ENCODE measurements around the gene AMOTL2. TPM values are rescaled to one million over a fixed set of nuclear protein-coding genes. Genes with fewer than 3 reads are reported as not detected.

The AMOTL2 gene
- total and polyA plus RNA-seq, 9 of the 15 experiments (the other 6 are each of a cell fraction or from before 2014, with no cell fraction given) = 0.12 to 0.31 TPM; not detected in 7

DNA sequence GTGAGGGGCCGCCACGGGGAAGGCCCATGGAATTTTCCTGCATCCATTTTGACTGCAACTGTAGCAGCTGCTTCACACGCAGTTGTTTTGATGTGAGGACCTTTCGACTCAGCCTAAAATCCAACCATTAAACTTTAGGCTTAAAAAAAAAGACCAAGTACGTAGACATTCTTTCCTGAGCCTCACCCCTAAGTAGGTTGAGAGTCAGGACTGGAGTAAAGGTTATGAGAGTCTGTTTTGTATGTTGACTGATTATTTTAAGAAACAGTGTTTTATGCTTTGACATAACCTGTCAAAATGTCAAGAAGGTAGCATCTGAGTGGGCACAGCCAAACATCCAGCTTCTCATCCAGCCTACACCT is 45.7 kb upstream of the AMOTL2 start:
- CTCF ChIA-PET (ENCODE audit: low intra/inter-chr PET ratio) = no interaction called here
- H3K9me3 ChIP-seq (replicated peaks; ENCODE audit: control insufficient read depth, insufficient read depth, low read depth, low read length) = no peaks in the 10 kb centered on the region
- no peak overlapping the region for H2AFZ ChIP-seq (ENCODE audit: low read depth, low read length)
- H3K27me3 ChIP-seq (ENCODE audit: control insufficient read depth in 2 of 2, insufficient read depth in 2 of 2, low read length in 2 of 2) = no peaks in the 10 kb centered on the region; a peak in 1 of 5 replicates
- TF ChIP-seq RUNX1 (IDR thresholded peaks at IDR 0.05; ENCODE audit: low read depth) (no peak), SMAD1 (IDR thresholded peaks at IDR 0.05; ENCODE audit: low read depth, low read length, partially characterized antibody) (no peak), TAF15 (IDR thresholded peaks at IDR 0.05; ENCODE audit: low read depth, low read length) (no peak), HDAC2 (IDR thresholded peaks at IDR 0.05) (no peak), TAF9B (IDR thresholded peaks at IDR 0.05; ENCODE audit: partially characterized antibody) (no peak), ARHGAP35 (IDR thresholded peaks at IDR 0.05; ENCODE audit: partially characterized antibody) (no peak)
- TF ChIP-seq, protein P1, sequence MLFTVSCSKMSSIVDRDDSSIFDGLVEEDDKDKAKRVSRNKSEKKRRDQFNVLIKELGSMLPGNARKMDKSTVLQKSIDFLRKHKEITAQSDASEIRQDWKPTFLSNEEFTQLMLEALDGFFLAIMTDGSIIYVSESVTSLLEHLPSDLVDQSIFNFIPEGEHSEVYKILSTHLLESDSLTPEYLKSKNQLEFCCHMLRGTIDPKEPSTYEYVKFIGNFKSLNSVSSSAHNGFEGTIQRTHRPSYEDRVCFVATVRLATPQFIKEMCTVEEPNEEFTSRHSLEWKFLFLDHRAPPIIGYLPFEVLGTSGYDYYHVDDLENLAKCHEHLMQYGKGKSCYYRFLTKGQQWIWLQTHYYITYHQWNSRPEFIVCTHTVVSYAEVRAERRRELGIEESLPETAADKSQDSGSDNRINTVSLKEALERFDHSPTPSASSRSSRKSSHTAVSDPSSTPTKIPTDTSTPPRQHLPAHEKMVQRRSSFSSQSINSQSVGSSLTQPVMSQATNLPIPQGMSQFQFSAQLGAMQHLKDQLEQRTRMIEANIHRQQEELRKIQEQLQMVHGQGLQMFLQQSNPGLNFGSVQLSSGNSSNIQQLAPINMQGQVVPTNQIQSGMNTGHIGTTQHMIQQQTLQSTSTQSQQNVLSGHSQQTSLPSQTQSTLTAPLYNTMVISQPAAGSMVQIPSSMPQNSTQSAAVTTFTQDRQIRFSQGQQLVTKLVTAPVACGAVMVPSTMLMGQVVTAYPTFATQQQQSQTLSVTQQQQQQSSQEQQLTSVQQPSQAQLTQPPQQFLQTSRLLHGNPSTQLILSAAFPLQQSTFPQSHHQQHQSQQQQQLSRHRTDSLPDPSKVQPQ (CRISPR knock-in tag; IDR thresholded peaks at IDR 0.05; ENCODE audit: borderline replicate concordance) = no peak
- no peak overlapping the region for H3K4me2 ChIP-seq (ENCODE audit: insufficient read depth, low read length)
- no peak overlapping the region for H3K4me3 ChIP-seq
- no peak overlapping the region for H3K27ac ChIP-seq (ENCODE audit: extremely low read depth, low read depth, low read length)
- no peaks in the 10 kb centered on the region for H3K36me3 ChIP-seq (ENCODE audit: control insufficient read depth, insufficient read depth, low read length)
- in situ Hi-C loops (cut with MboI) = no loop called here
- H3K79me2 ChIP-seq (ENCODE audit: control insufficient read depth, insufficient read depth, low read length) = no peaks in the 10 kb centered on the region
- FAIRE-seq = no peak
- no TSS peak for BruUV-seq (replicated peaks)
- POLR2A ChIA-PET = no interaction called here
- no peaks in the 10 kb centered on the region for H4K20me1 ChIP-seq (replicated peaks; ENCODE audit: control insufficient read depth, insufficient read depth, low read length)
- 0% methylated on average over 5 of the region's 5 CpGs for WGBS (ENCODE audit: insufficient coverage, low coverage, missing lambda C conversion rate)
- ATAC-seq = no peak
- no peaks in the 10 kb centered on the region for H3K4me1 ChIP-seq (replicated peaks in 1 of 2; ENCODE audit: control insufficient read depth in 2 of 2, insufficient read depth in 2 of 2, low read length in 2 of 2)
- intact Hi-C loops (cut with micrococcal nuclease) = no loop called here
- H3K9me1 ChIP-seq (ENCODE audit: control insufficient read depth, insufficient read depth, low read length) = no peaks in the 10 kb centered on the region
- DNase-seq (ENCODE audit: extremely low read depth in 1 of 4, low spot score in 3 of 4) = no peak
- H3K9ac ChIP-seq (ENCODE audit: insufficient read depth in 1 of 2, low read depth in 2 of 2, low read length in 2 of 2) = no peak overlapping the region

Measured in K562 (cell line).